Breast epithelium (tissue), 4 donors: ENCODE results near the gene LRRD1. TPM values are rescaled to one million over a fixed set of nuclear protein-coding genes. Genes with fewer than 3 reads are reported as not detected.
"Not testable (repeated sequence)": the region's sequence is repeated elsewhere in the genome, so short reads cannot be mapped to it uniquely, and the experiment has no call there.

Experiments
- DNase-seq, 2 donors: peaks; one replicate each; pipeline ENCODE4 v3.0.0-alpha.2; 2019; ENCODE audit warnings: low spot score in 2 of 2
- H3K27ac ChIP-seq, 2 donors: fragments of 200-600 bp; sonication (generic) in 1 of 2; one replicate each; pipeline ENCODE4 v1.5.1; 2016 to 2019; ENCODE audit warnings: mild to moderate bottlenecking in 1 of 2
- H3K27me3 ChIP-seq, 2 donors: fragments of 200-600 bp; sonication (generic) in 1 of 2; one replicate each; pipeline versions ENCODE4 v1.5.1 to v1.6.0; 2017 to 2019; ENCODE audit warnings: control low read depth in 1 of 2, mild to moderate bottlenecking in 1 of 2
- H3K36me3 ChIP-seq: fragments of 200-600 bp; one replicate; pipeline ENCODE4 v1.5.1; 2019
- H3K4me1 ChIP-seq, 2 donors: fragments of 200-600 bp; sonication (generic); one replicate each; pipeline ENCODE4 v1.5.1; 2016 to 2019; ENCODE audit warnings: control low read depth in 1 of 2
- H3K4me3 ChIP-seq, 3 donors: fragments of 200-600 bp; sonication (generic); 1 replicate in 2 of 3; 2 replicates in 1 of 3; pipeline ENCODE4 v1.5.1; 2016 to 2019; ENCODE audit warnings: mild to moderate bottlenecking in 3 of 3, moderate library complexity in 2 of 3
- H3K9me3 ChIP-seq, 2 donors: fragments of 200-600 bp; sonication (generic) in 1 of 2; one replicate each; pipeline ENCODE4 v1.5.1; 2016 to 2019; ENCODE audit warnings: control low read depth in 1 of 2
- CTCF ChIP-seq, 3 donors: fragments of 450-650 bp; IDR thresholded peaks; one replicate each; pipeline ENCODE4 v1.5.1; 2016 to 2017; ENCODE audit warnings: antibody characterized with exemption in 3 of 3, mild to moderate bottlenecking in 3 of 3, moderate library complexity in 3 of 3
- POLR2A ChIP-seq: fragments of 450-650 bp; IDR thresholded peaks from one replicate; pipeline ENCODE4 v1.6.1; 2016; ENCODE audit warnings: antibody characterized with exemption, mild to moderate bottlenecking, moderate library complexity
- POLR2AphosphoS5 ChIP-seq, 3 donors: sonication (generic); formaldehyde crosslinking; IDR thresholded peaks; one replicate each; pipeline ENCODE4 v1.6.1; 2017; ENCODE audit warnings: antibody characterized with exemption in 3 of 3
- intact Hi-C: fragments of 100-400 bp; cut with DNase I; formaldehyde crosslinking; loops from one replicate; pipeline ENCODE4 v1.15.1; 2023; ENCODE audit warnings: low total_unique reads
- total RNA-seq, 3 donors: library from RNA; depleted of rRNA; stranded (reverse); fragments of >200 nt; gene quantifications; one replicate each; pipeline ENCODE4 v1.1.0, GENCODE V29; 2016

Gene LRRD1
- total RNA-seq, 3 donors from 2014 or later, result 0.16 to 0.33 TPM; not detected in 1

- H3K27ac ChIP-seq, result no peak overlapping the region
- DNase-seq, result no peak
- no peaks in the 10 kb centered on the region for H3K27me3 ChIP-seq
- H3K9me3 ChIP-seq, result peaks cover 4 to 11% of the 10 kb centered on the region in 2 donors
- no peak overlapping the region for H3K4me3 ChIP-seq
- intact Hi-C loops, result no loop called here
- H3K36me3 ChIP-seq, result no peaks in the 10 kb centered on the region
- TF ChIP-seq CTCF (IDR thresholded peaks at IDR 0.05) (no peak), POLR2AphosphoS5 (IDR thresholded peaks at IDR 0.05) (no peak), POLR2A (no peak)
- no peaks in the 10 kb centered on the region for H3K4me1 ChIP-seq
Measured at GRCh38 chr7:92206672-92207071, 27.7 kb upstream of the LRRD1 start.

- H3K27ac ChIP-seq, result no peak overlapping the region
- H3K27me3 ChIP-seq, result no peaks in the 10 kb centered on the region
- H3K4me3 ChIP-seq, result no peak overlapping the region
- H3K9me3 ChIP-seq, result peaks cover 4 to 11% of the 10 kb centered on the region in 2 donors
- no peak for TF ChIP-seq POLR2A
- TF ChIP-seq CTCF (IDR thresholded peaks at IDR 0.05), result no peak
- TF ChIP-seq POLR2AphosphoS5 (IDR thresholded peaks at IDR 0.05), result no peak
- intact Hi-C loops, result no loop called here
- DNase-seq, result no peak
- no peaks in the 10 kb centered on the region for H3K4me1 ChIP-seq
- H3K36me3 ChIP-seq, result no peaks in the 10 kb centered on the region
Measured at GRCh38 chr7:92205987-92206386, 27.0 kb upstream of the LRRD1 start.

DNA sequence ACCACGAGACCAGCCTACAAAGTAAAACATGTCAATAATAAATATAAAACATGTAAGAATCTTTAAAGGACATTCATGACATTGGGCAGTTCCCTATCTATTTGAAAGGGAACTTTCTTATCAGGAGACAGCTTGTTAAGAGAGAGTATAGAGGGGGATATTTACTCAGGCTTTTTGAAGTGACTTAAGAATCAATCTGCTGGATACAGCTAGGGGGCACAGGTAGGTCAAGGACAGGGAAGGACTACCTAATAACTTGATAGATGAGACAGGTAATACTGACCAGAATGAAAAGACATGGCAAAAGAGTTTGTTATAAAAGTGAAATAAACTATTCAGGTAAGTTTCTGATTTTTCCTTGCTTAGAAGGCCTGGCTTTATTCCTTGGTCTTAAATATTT, 21.8 kb upstream of the LRRD1 start:
- Histone ChIP-seq H3K36me3 (no peaks in the 10 kb centered on the region), H3K4me1 (no peaks in the 10 kb centered on the region), H3K27me3 (no peaks in the 10 kb centered on the region), H3K4me3 (no peak overlapping the region), H3K9me3 (no peaks in the 10 kb centered on the region), H3K27ac (no peak overlapping the region)
- DNase-seq, result no peak
- TF ChIP-seq POLR2A (no peak), CTCF (IDR thresholded peaks at IDR 0.05) (no peak)
- intact Hi-C loops, result no loop called here

DNA sequence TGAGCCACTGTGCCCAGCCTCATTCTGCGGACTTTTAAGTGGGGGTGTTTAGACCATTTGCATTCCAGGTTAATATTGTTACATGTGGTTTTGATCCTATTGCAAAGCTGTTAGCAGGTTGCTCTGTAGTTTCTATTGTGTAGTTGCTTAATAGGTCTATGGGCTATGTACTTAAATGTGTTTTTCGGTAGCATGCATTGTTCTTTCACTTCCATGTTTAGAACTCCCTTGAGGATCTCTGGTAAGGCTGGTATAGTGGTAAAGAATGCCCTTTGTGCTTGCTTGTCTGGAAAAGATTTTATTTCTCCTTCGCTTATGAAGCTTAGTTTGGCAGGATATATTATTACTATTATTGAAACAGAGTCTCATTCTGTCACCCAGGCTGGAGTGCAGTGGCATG, 13.4 kb upstream of the LRRD1 start:
- peaks cover 6 to 14% of the 10 kb centered on the region in 2 donors for H3K9me3 ChIP-seq
- intact Hi-C loops, result no loop called here

DNA sequence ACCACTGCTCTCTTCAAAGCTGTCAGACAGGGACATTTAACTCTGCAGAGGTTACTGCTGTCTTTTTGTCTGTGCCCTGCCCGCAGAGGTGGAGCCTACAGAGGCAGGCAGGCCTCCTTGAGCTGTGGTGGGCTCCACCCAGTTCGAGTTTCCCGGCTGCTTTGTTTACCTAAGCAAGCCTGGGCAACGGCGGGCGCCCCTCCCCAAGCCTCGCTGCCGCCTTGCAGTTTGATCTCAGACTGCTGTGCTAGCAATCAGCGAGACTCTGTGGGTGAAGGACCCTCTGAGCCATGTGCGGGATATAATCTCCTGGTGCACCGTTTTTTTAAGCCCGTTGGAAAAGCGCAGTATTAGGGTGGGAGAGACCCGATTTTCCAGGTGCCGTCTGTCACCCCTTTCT, 10.3 kb upstream of the LRRD1 start:
- H3K36me3 ChIP-seq, H3K4me3 ChIP-seq, DNase-seq, intact Hi-C loops, H3K27ac ChIP-seq, H3K4me1 ChIP-seq, H3K27me3 ChIP-seq: not testable (repeated sequence)
- H3K9me3 ChIP-seq, result peaks cover 6 to 14% of the 10 kb centered on the region in 2 donors

More for the DNA sequence above, 13.4 kb upstream of the LRRD1 start:
- H3K4me3 ChIP-seq, result no peak overlapping the region
- no peak for DNase-seq
- no peak overlapping the region for H3K27ac ChIP-seq
- TF ChIP-seq POLR2AphosphoS5 (IDR thresholded peaks at IDR 0.05), result no peak
- TF ChIP-seq CTCF (IDR thresholded peaks at IDR 0.05), result no peak
- TF ChIP-seq POLR2A, result no peak
- H3K36me3 ChIP-seq, result no peaks in the 10 kb centered on the region
- no peaks in the 10 kb centered on the region for H3K4me1 ChIP-seq
- no peaks in the 10 kb centered on the region for H3K27me3 ChIP-seq

- intact Hi-C loops, H3K27me3 ChIP-seq, H3K4me3 ChIP-seq, H3K9me3 ChIP-seq, H3K36me3 ChIP-seq, H3K27ac ChIP-seq, H3K4me1 ChIP-seq, DNase-seq: not testable (repeated sequence)
Measured at GRCh38 chr7:92184294-92184693, 5.4 kb upstream of the LRRD1 start.
